ENCODE results near the gene CSF2RB. TPM values are rescaled to one million over a fixed set of nuclear protein-coding genes. Genes with fewer than 3 reads are reported as not detected.

Gene CSF2RB
- total RNA-seq, 2 donors from 2014 or later = 4.2 to 4.8 TPM

DNA sequence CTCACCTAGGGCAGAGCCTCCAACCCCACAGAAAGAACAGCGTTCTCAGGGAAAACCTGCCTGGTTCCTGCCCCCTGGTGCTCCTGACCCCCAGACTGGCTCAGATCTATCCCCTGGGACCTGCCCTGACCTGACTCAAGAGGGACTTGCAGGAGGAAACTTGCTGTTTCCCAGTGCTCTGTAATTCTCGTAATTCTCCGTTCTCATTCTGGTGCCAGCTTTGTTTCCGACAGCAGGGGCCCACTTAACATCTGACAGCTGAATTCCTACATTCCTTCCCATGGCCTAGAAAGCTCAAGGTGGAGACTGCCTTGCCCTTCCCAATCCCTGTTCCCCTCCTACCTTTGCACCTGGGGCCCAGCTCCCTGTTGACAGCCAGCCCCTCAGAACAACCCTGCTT is 12.5 kb upstream of the CSF2RB start:
- Mint-ChIP-seq H3K4me1 (peaks cover 22% of the 10 kb centered on the region), H3K36me3 (ENCODE audit: low read depth) (no peaks in the 10 kb centered on the region), H3K27ac (peak overlapping the region; percentile 89), H3K9me3 (no peaks in the 10 kb centered on the region), H3K27me3 (peaks cover 16% of the 10 kb centered on the region), H3K4me3 (peak overlapping the region; percentile 79)
- ATAC-seq (replicated peaks) = no peak

DNA sequence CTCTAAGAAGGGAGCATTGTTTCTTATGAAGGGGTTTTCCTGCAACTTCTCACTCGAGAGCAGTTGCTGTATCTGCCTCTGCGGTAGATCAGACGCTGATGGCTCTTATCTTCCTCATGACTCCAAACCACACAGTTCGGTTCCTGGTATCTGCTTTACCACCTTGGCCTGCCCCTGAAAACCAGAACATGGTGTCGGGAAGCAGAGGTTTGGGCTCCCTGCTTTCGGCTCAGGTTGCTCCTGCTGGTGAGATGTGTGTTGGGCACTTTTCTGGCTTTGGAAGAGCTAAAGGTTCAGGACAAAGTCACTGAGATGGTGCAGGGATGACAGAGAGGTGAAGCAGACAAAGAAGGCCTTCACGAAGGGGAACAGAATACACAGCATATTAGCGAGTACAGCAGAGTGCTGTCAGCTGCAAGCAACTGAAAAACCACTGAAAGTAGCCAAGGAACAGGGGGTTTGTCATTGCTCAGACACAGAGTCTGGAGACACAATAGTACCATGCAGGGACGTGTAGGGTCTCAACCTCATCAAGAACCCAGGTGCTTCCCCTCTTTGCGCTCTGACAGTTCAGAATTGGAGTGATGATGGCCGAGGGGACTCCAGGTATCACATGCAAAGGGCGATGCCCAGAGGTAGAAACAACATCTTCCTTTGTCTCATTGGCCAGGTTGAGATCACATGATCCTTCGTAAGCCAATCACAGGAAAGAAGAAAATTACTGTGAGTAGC is 11.9 kb upstream of the CSF2RB start:
- Mint-ChIP-seq H3K36me3 (ENCODE audit: low read depth) (no peaks in the 10 kb centered on the region), H3K27ac (peak overlapping the region; percentile 89), H3K4me1 (peaks cover 22% of the 10 kb centered on the region), H3K4me3 (peak overlapping the region; percentile 79), H3K9me3 (no peaks in the 10 kb centered on the region), H3K27me3 (peaks cover 16% of the 10 kb centered on the region)
- ATAC-seq (replicated peaks) = peak; percentile 84

DNA sequence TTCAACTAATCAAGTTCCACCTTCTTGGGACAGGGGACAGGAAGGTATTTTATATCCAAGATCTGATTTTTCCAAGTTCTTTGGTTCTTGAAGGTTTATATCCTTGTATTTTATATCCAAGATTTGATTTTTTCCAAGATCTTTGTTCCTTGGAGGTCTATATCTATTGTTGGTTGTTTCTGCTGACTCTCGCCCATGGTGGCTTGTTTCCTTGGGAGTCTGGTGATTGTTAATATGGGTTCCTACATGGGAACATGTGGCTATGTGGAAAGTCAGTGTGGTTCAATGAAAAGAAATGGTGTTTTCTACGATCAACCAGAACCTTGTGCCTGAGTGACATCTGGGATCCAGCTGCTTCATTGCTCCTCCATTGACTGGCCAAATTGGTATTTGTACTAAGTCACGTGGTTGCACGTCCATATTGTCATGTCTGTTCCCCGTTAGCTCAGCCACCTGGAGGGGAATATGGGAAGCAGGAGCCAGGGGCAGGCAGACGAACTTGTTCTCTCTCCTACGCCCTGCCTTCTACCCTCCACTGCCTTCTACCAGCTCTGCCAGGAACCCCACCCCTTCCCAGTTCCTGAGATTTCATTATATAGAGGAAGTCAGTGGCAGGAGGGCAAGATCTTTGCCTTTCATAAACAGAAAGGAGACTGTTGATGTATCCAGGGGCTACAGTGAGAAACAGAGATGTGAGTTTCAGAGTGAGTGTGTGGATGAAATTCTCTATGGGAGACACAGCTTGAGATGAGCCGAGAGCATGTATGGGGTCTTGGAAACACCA is 11.1 kb upstream of the CSF2RB start:
- H3K9me3 Mint-ChIP-seq = no peaks in the 10 kb centered on the region
- H3K27me3 Mint-ChIP-seq = peaks cover 16% of the 10 kb centered on the region
- H3K4me3 Mint-ChIP-seq = peak overlapping the region; percentile 79
- peak overlapping the region; percentile 89 for H3K27ac Mint-ChIP-seq
- ATAC-seq (replicated peaks) = no peak
- H3K36me3 Mint-ChIP-seq (ENCODE audit: low read depth) = no peaks in the 10 kb centered on the region
- H3K4me1 Mint-ChIP-seq = peaks cover 22% of the 10 kb centered on the region

DNA sequence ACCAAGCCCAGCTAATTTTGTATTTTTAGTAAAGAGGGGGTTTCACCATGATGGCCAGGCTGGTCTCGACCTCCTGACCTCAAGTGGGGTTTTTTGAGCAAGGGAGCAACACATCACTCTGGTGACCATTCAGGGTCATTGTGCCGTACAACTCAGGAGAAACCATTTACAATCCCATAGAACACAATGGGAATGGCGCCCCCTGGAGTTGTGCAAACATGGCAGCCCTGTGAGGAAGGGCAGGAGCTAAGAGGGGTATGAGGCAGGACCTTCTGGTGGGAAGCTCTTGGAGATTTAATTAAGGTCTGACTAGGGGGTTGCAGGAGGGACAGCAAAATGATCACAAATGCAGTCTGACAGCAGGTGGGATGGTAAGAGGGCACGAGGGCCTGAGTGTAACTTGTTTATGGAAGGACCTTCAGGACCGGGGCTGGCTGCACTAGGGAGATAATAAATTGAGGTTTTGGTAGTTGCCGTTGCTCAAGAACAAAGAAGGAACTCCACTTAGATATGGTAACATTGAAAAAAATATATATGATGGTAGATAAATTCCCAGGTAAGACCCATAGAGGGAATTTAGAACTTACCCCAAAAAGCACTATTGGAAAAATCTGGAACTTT is 9.1 kb upstream of the CSF2RB start:
- H3K4me3 Mint-ChIP-seq = no peak overlapping the region
- H3K27ac Mint-ChIP-seq = no peak overlapping the region
- no peaks in the 10 kb centered on the region for H3K9me3 Mint-ChIP-seq
- H3K36me3 Mint-ChIP-seq (ENCODE audit: low read depth) = no peaks in the 10 kb centered on the region
- ATAC-seq (replicated peaks) = no peak
- H3K27me3 Mint-ChIP-seq = peaks cover 16% of the 10 kb centered on the region
- peaks cover 17% of the 10 kb centered on the region for H3K4me1 Mint-ChIP-seq

DNA sequence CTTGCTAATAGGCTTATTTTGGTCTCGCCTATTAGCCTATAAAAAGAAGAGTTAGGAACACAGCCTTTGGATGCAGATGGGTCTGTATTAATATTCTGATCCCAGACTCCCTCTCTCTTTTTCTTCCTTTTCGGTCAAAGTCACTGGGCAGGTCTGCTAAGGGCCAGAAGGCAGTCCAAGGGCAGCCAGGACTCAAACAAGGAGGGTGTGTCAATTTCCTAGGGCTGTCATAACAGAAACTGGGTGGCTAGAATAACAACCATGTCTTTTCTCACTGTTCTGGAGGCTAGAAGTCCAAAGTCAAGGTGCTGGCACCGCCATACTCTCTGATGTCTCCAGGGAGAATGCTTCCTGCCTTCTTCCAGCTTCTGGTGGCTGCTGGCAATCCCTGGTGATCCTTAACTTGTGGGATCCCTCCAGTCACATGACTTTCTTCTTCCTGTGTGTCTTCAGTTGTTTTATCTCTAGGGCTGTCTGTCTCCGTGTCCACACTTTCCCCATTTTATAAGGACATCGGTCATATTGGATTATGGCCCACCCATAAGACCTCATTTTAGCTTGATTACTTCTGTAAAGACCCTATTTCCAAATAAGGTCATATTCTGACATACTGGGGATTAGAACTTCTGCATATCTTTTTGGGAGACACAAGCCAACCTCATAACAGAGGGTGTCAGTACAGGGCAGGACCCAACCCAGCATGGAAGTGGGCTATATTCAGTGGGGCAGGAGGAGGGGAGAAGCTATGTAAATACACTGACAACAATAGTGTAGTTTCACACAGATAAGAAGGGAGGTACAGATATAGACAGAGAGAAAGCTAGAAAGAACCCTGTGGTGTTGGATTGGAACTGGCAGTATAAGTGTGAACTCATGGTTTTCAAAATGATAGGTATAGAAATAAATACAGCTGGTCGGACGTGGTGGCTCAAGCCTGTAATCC is 5.9 kb upstream of the CSF2RB start:
- no peak overlapping the region for H3K27ac Mint-ChIP-seq
- no peaks in the 10 kb centered on the region for H3K9me3 Mint-ChIP-seq
- peaks cover 26% of the 10 kb centered on the region for H3K27me3 Mint-ChIP-seq
- no peaks in the 10 kb centered on the region for H3K4me1 Mint-ChIP-seq
- H3K36me3 Mint-ChIP-seq (ENCODE audit: low read depth) = no peaks in the 10 kb centered on the region
- no peak overlapping the region for H3K4me3 Mint-ChIP-seq
- ATAC-seq (replicated peaks) = no peak

DNA sequence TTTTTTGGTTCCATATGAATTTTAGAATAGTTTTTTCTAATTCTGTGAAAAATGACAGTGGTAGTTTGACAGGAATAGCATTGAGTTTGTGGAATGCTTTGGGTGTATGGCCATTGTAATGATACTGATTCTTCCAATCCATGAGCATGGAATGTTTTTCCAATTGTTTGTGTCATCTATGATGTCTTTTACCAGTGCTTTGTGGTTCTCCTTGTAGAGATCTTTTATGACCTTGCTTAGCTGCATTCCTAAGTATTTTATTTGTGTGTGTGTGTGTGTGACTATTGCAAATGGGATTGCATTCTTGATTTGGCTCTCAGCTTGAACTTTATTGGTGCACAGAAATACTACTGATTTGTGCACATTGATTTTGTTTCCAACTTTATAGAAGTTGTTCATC is 3.0 kb upstream of the CSF2RB start:
- H3K36me3 Mint-ChIP-seq (ENCODE audit: low read depth) = no peaks in the 10 kb centered on the region
- H3K4me3 Mint-ChIP-seq = no peak overlapping the region
- ATAC-seq (replicated peaks) = no peak
- H3K27ac Mint-ChIP-seq = no peak overlapping the region
- no peaks in the 10 kb centered on the region for H3K9me3 Mint-ChIP-seq
- peaks cover 19% of the 10 kb centered on the region for H3K27me3 Mint-ChIP-seq
- H3K4me1 Mint-ChIP-seq = peaks cover 11% of the 10 kb centered on the region

DNA sequence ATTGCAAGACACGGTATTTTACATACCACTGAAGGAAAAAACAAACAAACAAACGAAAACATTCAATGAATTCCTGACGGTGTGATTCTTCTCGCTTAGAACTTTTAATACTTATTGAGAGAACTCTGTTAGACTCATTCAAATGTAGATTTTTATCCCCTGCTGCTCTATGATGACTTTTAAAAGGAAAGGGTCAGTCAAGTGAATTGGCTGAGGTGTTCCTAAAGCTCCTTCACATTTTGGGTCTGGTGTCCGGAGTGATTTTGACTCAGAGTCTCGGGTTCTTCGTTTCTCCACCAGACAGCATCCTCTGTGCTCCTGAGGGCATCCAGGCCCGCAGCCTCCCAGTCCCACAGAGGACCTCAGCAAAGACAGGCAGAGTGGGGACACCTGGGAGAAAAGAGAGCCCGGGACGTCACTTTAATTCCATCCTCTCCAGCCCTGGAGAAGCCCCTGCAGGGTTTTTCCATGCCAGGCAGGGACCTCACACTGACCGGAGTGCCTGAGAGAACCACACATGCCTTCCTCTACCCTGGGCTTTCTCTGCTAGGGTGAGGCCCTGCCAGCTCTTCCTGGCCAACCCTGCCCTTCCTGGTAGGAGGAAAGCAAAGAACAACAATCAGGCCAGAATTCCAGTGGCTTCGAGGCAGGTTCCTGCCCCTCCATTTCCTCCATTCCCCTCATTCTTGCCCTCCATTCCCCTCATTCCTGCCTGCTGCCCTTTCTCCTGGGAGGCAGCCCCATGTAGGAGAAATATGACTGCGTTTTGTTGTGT is 1.4 kb upstream of the CSF2RB start:
- Mint-ChIP-seq H3K4me3 (no peak overlapping the region), H3K27ac (no peak overlapping the region), H3K4me1 (peaks cover 11% of the 10 kb centered on the region), H3K9me3 (no peaks in the 10 kb centered on the region), H3K36me3 (ENCODE audit: low read depth) (no peaks in the 10 kb centered on the region), H3K27me3 (peaks cover 19% of the 10 kb centered on the region)
- no peak for ATAC-seq (replicated peaks)

DNA sequence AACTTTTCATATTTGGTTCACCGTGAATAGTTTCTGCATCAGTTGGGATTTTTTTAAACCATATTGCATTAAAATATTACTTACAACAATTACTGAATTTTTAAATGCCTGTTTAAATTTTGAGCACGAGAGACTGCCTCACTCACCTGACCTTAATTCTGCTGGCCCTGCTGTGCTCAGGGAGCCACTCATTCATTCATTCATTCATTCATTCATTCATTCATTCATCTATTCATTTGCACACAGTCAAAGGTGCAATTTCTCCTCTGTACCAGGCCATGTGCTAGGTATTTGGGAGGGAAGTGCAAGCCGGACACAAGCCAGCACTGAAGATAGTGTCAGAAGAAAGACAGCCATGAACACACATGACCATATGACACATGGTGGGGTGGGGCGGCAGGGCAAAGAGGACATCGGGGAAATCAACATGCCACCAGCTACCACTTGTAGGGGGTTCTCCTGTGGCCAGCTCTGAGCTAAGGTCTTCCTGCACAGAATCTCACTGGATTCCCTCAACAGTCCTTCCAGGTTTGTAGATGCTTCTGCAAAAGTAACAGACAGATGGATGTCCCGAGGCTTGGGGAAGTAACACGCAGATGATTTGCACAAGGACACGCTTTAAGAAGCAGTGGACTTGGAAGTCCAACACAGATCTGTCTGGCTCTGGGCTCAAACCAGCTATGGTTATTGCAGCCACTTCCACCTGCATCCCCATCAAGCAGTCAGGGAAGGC is 568 bp upstream of the CSF2RB start:
- ATAC-seq (replicated peaks) = no peak
- Mint-ChIP-seq H3K27ac (peak overlapping the region; percentile 74), H3K4me3 (peak overlapping the region; percentile 14), H3K9me3 (no peaks in the 10 kb centered on the region), H3K36me3 (ENCODE audit: low read depth) (no peaks in the 10 kb centered on the region), H3K4me1 (peaks cover 11% of the 10 kb centered on the region), H3K27me3 (peaks cover 15% of the 10 kb centered on the region)

DNA sequence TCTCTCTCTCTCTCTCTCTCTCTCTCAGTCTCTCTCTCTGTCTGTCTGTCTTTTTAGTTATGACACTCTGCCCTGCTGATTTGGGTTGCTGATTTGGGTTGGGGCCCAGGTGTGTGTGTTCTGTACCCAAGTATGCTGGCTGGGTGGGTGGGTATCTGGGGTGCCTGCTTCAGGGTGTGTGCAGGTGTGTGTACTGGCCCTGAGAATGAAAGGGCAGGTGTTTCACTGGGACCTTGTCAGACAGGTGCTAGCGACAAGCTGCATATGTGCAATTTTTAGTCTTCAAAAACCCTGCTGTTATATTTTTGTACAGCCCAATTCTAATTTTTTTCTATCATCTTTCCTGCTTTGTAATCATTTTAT is 943 bp downstream of the CSF2RB start:
- peak overlapping the region; percentile 14 for H3K4me3 Mint-ChIP-seq
- no peaks in the 10 kb centered on the region for H3K9me3 Mint-ChIP-seq
- H3K36me3 Mint-ChIP-seq (ENCODE audit: low read depth) = no peaks in the 10 kb centered on the region
- H3K4me1 Mint-ChIP-seq = peaks cover 11% of the 10 kb centered on the region
- ATAC-seq (replicated peaks) = no peak
- peaks cover 14% of the 10 kb centered on the region for H3K27me3 Mint-ChIP-seq
- H3K27ac Mint-ChIP-seq = peak overlapping the region; percentile 74

DNA sequence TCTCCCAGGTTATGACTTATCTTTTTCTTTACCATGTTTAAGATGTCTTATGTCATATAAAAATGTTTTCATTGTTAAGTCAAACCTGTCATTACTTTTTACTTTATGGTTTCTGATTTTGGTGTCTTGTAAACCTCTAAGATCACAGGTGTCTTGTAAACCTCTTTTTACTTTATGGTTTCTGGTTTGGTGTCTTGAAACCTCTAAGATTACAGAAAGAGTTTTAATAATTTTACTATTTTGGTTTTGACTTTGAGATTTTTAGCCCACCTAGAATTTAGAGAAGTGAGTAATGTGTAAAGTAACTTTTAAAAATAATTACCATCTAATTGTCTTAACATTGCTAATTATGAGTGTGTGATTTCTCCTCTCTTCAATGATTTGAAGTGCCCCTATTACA is 2.6 kb downstream of the CSF2RB start:
- Mint-ChIP-seq H3K4me3 (no peak overlapping the region), H3K36me3 (ENCODE audit: low read depth) (no peaks in the 10 kb centered on the region), H3K27ac (no peak overlapping the region), H3K4me1 (peaks cover 12% of the 10 kb centered on the region), H3K27me3 (peaks cover 10% of the 10 kb centered on the region), H3K9me3 (no peaks in the 10 kb centered on the region)
- no peak for ATAC-seq (replicated peaks)

DNA sequence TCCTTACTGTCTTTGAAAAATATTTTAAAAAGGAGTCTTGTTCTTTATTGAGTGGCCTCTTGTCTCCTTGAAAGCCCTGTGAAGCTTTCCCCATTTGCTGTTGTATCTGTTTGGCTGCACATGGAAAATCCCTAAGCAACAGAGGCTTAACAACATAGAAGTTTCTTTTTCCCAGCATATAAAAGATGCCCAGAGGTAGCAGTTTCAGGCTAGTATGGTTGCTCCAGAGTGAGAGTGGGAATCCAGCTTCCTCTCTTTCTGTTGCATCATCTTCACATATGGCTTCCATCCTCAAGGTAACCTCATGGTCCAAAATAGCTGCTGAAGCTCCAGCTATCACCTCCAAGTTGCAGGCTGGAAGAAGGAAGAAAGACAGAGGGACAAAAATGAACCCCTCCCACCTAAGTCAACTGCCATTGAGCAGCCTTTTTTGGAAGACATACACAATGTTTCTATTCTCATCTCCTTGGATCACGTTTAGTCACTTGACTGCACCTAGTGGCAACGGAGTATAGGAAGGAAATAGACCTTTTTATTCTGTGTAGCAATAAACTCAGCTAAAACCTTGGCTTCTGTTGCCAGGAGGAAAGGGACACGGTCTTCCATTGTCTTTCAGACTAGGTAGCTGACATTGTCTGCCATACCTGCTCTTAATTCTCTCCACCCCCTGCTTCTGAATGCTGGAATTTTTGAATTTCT is 5.3 kb downstream of the CSF2RB start:
- no peak for ATAC-seq (replicated peaks)
- Mint-ChIP-seq H3K4me1 (peaks cover 10% of the 10 kb centered on the region), H3K4me3 (no peak overlapping the region), H3K36me3 (ENCODE audit: low read depth) (no peaks in the 10 kb centered on the region), H3K27ac (no peak overlapping the region), H3K27me3 (peaks cover 6% of the 10 kb centered on the region), H3K9me3 (no peaks in the 10 kb centered on the region)

DNA sequence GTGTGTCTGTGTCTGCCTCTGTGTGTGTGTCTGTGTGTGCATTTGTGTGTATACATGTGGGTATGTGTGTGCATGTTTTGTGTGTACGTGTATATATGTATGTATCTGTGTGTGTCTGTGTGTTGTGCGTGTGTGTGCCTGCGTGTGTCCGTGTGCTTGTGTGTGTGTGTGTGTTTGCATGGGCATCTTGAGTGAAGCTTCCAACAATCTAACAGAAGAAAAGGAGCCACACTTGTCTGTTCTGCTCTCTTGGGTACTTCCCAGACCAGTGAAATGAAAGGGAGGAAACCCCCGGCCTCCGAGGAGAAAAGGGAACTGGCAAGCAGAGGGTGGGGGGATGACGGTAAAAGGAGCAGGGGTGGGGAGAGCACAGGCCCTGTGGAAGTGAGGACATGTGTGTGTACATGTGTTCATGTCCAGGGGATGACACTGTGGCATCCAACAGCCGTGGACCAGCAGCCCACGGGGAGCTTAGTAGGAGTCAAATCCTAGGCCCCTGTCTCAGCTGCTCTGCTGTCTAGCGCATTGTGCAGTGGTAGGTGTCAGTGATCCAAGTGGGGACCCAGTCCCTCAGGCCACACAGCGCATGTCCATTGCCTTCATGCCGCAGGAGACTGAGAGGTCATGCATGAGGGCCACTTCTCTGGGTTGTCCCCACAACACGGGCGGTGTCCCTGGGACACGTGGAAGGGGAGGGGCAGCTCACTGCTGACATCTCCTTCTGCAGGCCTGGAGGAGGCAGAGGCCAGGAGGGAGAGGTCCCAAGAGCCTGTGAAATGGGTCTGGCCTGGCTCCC is 8.1 kb downstream of the CSF2RB start:
- Mint-ChIP-seq H3K27me3 (peaks cover 11% of the 10 kb centered on the region), H3K36me3 (ENCODE audit: low read depth) (no peaks in the 10 kb centered on the region), H3K4me1 (peaks cover 5% of the 10 kb centered on the region), H3K9me3 (no peaks in the 10 kb centered on the region), H3K27ac (no peak overlapping the region), H3K4me3 (no peak overlapping the region)
- ATAC-seq (replicated peaks) = peak; percentile 55
